K562 (cell line): ENCODE data around the gene ELAVL3. TPM values are rescaled to one million over a fixed set of nuclear protein-coding genes. Genes with fewer than 3 reads are reported as not detected.

Experiments
- ATAC-seq: fragments of 200-7000 bp; cut with Tn5 transposase; 3 replicates; pipeline ENCODE4 v1.9.1; 2020; ENCODE audit warnings: moderate library complexity
- BruUV-seq: library from RNA; stranded (reverse); fragments of 400-500 nt; replicated peaks from 2 replicates; lab custom pipeline; 2021; lab: Mats Ljungman, UMichigan
- CTCF ChIA-PET: fragments of 300-600 bp; formaldehyde crosslinking; extraction: SDS; loops from one replicate; lab custom pipeline; 2021; ENCODE audit warnings: low intra/inter-chr PET ratio; lab: Yijun Ruan, JAX
- POLR2A ChIA-PET: fragments of 300-600, 350-650 bp; sonication (Branson Sonifier 250); formaldehyde crosslinking; extraction: SDS; loops from one replicate; lab custom pipeline; 2021; ENCODE audit warnings: antibody characterized with exemption, inconsistent platforms; lab: Yijun Ruan, JAX
- DNase-seq, 4 experiments: peaks; one replicate each; pipeline versions ENCODE4 v3.0.0 to v3.0.0-alpha.2; 2011 to 2018; ENCODE audit warnings: low spot score in 3 of 4, mixed read lengths in 3 of 4; ENCODE audit errors: extremely low read depth in 1 of 4
- FAIRE-seq: peaks from 2 replicates; lab custom pipeline; 2011; peaks lifted over from hg19 to GRCh38; lab: Jason Lieb, UNC
- H2AFZ ChIP-seq: 2 replicates; pipeline ENCODE4 v1.6.0; 2011; ENCODE audit warnings: low read depth, low read length, control low read depth, inconsistent platforms
- H3K27ac ChIP-seq: fragments of 200-600 bp; 3 replicates; pipeline ENCODE4 v1.8.0; 2011; ENCODE audit warnings: low read depth, mild to moderate bottlenecking, control low read depth, inconsistent platforms, low read length, moderate library complexity, mixed read lengths; ENCODE audit errors: extremely low read depth
- H3K27me3 ChIP-seq, 2 experiments: fragments of 300-600 bp in 1 of 2; 2 replicates in 1 of 2; 3 replicates in 1 of 2; pipeline versions ENCODE4 v1.6.0 to v1.8.0; 2011; ENCODE audit warnings: inconsistent platforms in 2 of 2, low read length in 2 of 2, mild to moderate bottlenecking in 1 of 2, mixed read lengths in 1 of 2, moderate library complexity in 1 of 2; ENCODE audit not compliant: control insufficient read depth in 2 of 2, insufficient read depth in 2 of 2
- H3K36me3 ChIP-seq: fragments of 300-600 bp; 3 replicates; pipeline ENCODE4 v1.8.0; 2011; ENCODE audit warnings: mild to moderate bottlenecking, low read length, inconsistent platforms; ENCODE audit not compliant: control insufficient read depth, insufficient read depth
- H3K4me1 ChIP-seq, 2 experiments: fragments of 200-600 bp in 1 of 2; replicated peaks in 1 of 2; 2 replicates in 1 of 2; 3 replicates in 1 of 2; pipeline versions ENCODE4 v1.5.1 to v1.8.0; 2011; ENCODE audit warnings: inconsistent platforms in 2 of 2, low read length in 2 of 2, mild to moderate bottlenecking in 1 of 2, mixed read lengths in 1 of 2, moderate library complexity in 1 of 2; ENCODE audit not compliant: control insufficient read depth in 2 of 2, insufficient read depth in 2 of 2
- H3K4me2 ChIP-seq: 2 replicates; pipeline ENCODE4 v1.6.1; 2011; ENCODE audit warnings: low read length, control low read depth, inconsistent platforms, mixed read lengths; ENCODE audit not compliant: insufficient read depth
- H3K4me3 ChIP-seq: fragments of 200-600 bp; sonication (generic), shearing (Covaris generic); 2 replicates; pipeline ENCODE4 v1.5.1; 2016; ENCODE audit warnings: control low read depth, inconsistent platforms
- H3K79me2 ChIP-seq: fragments of 200-600 bp; 3 replicates; pipeline ENCODE4 v1.8.0; 2011; ENCODE audit warnings: low read length, inconsistent platforms; ENCODE audit not compliant: control insufficient read depth, insufficient read depth
- H3K9ac ChIP-seq, 2 experiments: 2 replicates each; pipeline versions ENCODE4 v1.6.0 to v1.6.1; 2011; ENCODE audit warnings: low read depth in 2 of 2, low read length in 2 of 2, control low read depth in 1 of 2, inconsistent platforms in 1 of 2, mild to moderate bottlenecking in 1 of 2, mixed read lengths in 1 of 2; ENCODE audit not compliant: insufficient read depth in 1 of 2
- H3K9me1 ChIP-seq: one replicate; pipeline ENCODE4 v1.6.0; 2011; ENCODE audit warnings: inconsistent platforms, mild to moderate bottlenecking, low read length, moderate library complexity; ENCODE audit not compliant: control insufficient read depth, insufficient read depth
- H3K9me3 ChIP-seq: replicated peaks from 2 replicates; pipeline ENCODE4 v1.5.1; 2011; ENCODE audit warnings: low read depth, low read length, inconsistent platforms; ENCODE audit not compliant: control insufficient read depth, insufficient read depth
- H4K20me1 ChIP-seq: replicated peaks from 2 replicates; pipeline ENCODE4 v1.6.1; 2011; ENCODE audit warnings: low read length, inconsistent platforms, mixed read lengths; ENCODE audit not compliant: control insufficient read depth, insufficient read depth
- CBX1 ChIP-seq: sonication (generic); IDR thresholded peaks from 2 replicates; pipeline ENCODE4 v1.6.1; 2016; ENCODE audit warnings: antibody characterized with exemption, low read depth, mild to moderate bottlenecking
- CHD2 ChIP-seq: IDR thresholded peaks from 2 replicates; pipeline ENCODE4 v1.6.1; 2011; ENCODE audit warnings: low read depth, low read length
- E2F3 ChIP-seq: fragments of 250-450 bp; sonication (Bioruptor Pico); IDR thresholded peaks from 2 replicates; pipeline ENCODE4 v1.4.0; 2020; ENCODE audit warnings: mild to moderate bottlenecking
- HMG20B ChIP-seq: fragments of 250-450 bp; sonication (Bioruptor Pico); IDR thresholded peaks from 2 replicates; pipeline ENCODE4 v1.5.0; 2021; ENCODE audit warnings: mild to moderate bottlenecking
- IRF2 ChIP-seq: sonication (generic); formaldehyde crosslinking; IDR thresholded peaks from 2 replicates; pipeline ENCODE4 v1.8.1; 2022; ENCODE audit warnings: mild to moderate bottlenecking, missing genetic modification reagents
- KLF16 ChIP-seq: IDR thresholded peaks from 2 replicates; pipeline ENCODE4 v1.6.1; 2016; ENCODE audit warnings: antibody characterized with exemption
- NUFIP1 ChIP-seq: fragments of 450-650 bp; IDR thresholded peaks from 2 replicates; pipeline ENCODE4 v1.6.1; 2018; ENCODE audit not compliant: partially characterized antibody
- PHB2 ChIP-seq: fragments of 450-650 bp; IDR thresholded peaks from 2 replicates; pipeline ENCODE4 v1.6.1; 2017; ENCODE audit warnings: low read depth
- PHTF2 ChIP-seq: fragments of 250-450 bp; sonication (Bioruptor Pico); IDR thresholded peaks from 2 replicates; pipeline ENCODE4 v1.5.0; 2021; ENCODE audit warnings: mild to moderate bottlenecking
- TARDBP ChIP-seq: fragments of 450-650 bp; IDR thresholded peaks from 2 replicates; pipeline ENCODE4 v1.6.1; 2016
- ZC3H4 ChIP-seq: sonication (generic); formaldehyde crosslinking; IDR thresholded peaks from 2 replicates; pipeline ENCODE4 v1.9.0; 2021; ENCODE audit warnings: missing genetic modification reagents, borderline replicate concordance
- WGBS: fragments of 100-300 bp; shearing (Covaris generic); methylation state at CpG from one replicate; pipeline ENCODE4 v1.1.6; 2016; ENCODE audit warnings: low coverage, mixed read lengths; ENCODE audit not compliant: insufficient coverage; ENCODE audit errors: missing lambda C conversion rate; 5-methylcytosine and 5-hydroxymethylcytosine counted together
- in situ Hi-C: fragments of 300-500 bp; cut with MboI; formaldehyde crosslinking; loops from 4 replicates; pipeline ENCODE4 v1.15.0; 2018; ENCODE audit warnings: inconsistent platforms, mixed read lengths
- intact Hi-C: fragments of 100-400 bp; cut with micrococcal nuclease; formaldehyde crosslinking; loops from 2 replicates; pipeline ENCODE4 v1.14.2; 2022
- polyA plus RNA-seq, 8 experiments: library from polyadenylated mRNA; depleted of rRNA in 4 of 8; stranded (reverse) in 5 of 8; unstranded in 3 of 8; fragments of >200 nt; fragmentation: Nextera tagmentation in 2 of 8; fragmentation: Illumina TruSeq in 1 of 8; extraction: Ambion mirVana in 2 of 8; extraction: Trizol in 1 of 8; gene quantifications; 2 replicates each; pipeline versions ENCODE4 v1.2.1 to v1.2.3, GENCODE V29; 2011 to 2014; ENCODE audit warnings: inconsistent platforms in 1 of 8, missing spikeins in 1 of 8
- total RNA-seq, 7 experiments: library from RNA; depleted of rRNA in 6 of 7; stranded (reverse); fragments of >200 nt in 6 of 7; fragmentation: Illumina TruSeq in 2 of 7; extraction: Trizol in 2 of 7; gene quantifications; 2 replicates each; pipeline versions ENCODE4 v1.2.1 to v1.2.3, GENCODE V29; 2011 to 2021; ENCODE audit warnings: low replicate concordance in 1 of 7
- TF ChIP-seq, protein P1 (sequence below): IDR thresholded peaks from 2 replicates; pipeline ENCODE4 v1.6.1; 2011; ENCODE audit warnings: borderline replicate concordance, low read depth, mild to moderate bottlenecking, moderate library complexity, low read length; ENCODE audit not compliant: insufficient read depth, poor library complexity, severe bottlenecking
- TF ChIP-seq, protein P2 (sequence below): fragments of 450-650 bp; IDR thresholded peaks from 2 replicates; pipeline ENCODE4 v1.6.1; 2016; ENCODE audit warnings: mild to moderate bottlenecking

Gene ELAVL3
- total and polyA plus RNA-seq, 9 of the 15 experiments (the other 6 are each of a cell fraction or from before 2014, with no cell fraction given), result not detected

DNA sequence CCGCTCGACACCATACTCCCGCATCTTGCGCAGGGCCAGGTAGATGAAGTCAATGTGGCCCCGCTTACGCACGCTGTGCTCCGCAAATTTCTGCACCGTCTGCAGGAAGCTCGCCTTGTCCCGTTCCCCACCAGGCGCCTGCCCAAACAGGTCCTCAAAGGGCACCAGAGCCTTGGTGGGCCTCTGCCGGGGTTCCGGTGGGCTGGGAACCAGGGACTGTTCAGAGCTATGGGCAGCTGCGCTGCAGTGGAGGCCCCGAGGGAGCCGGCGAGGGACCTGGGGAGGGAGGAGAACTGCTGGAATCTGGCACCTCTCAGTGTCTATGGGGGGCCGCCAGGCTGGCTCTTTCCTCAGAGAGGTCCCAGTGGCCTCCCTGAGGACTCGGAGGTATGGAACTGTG, 33.1 kb upstream of the ELAVL3 start (continued):
- TF ChIP-seq, protein P1, sequence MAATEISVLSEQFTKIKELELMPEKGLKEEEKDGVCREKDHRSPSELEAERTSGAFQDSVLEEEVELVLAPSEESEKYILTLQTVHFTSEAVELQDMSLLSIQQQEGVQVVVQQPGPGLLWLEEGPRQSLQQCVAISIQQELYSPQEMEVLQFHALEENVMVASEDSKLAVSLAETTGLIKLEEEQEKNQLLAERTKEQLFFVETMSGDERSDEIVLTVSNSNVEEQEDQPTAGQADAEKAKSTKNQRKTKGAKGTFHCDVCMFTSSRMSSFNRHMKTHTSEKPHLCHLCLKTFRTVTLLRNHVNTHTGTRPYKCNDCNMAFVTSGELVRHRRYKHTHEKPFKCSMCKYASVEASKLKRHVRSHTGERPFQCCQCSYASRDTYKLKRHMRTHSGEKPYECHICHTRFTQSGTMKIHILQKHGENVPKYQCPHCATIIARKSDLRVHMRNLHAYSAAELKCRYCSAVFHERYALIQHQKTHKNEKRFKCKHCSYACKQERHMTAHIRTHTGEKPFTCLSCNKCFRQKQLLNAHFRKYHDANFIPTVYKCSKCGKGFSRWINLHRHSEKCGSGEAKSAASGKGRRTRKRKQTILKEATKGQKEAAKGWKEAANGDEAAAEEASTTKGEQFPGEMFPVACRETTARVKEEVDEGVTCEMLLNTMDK, result no peak
- TF ChIP-seq HMG20B, result no peak

- ChIA-PET POLR2A (no interaction called here), CTCF (no interaction called here)
- no peak for FAIRE-seq
These were observed 29.6 kb upstream of the ELAVL3 start for GRCh38 chr19:11510444-11510843.

More at GRCh38 chr19:11510444-11510843, 29.6 kb upstream of the ELAVL3 start:
- DNase-seq (no peak), ATAC-seq (no peak)
- Histone ChIP-seq H3K9me1 (no peaks in the 10 kb centered on the region), H3K79me2 (no peaks in the 10 kb centered on the region), H2AFZ (no peak overlapping the region), H3K4me1 (peaks cover 3 to 28% of the 10 kb centered on the region in 2 experiments; a peak in 4 of 5 replicates), H3K36me3 (peaks cover 38% of the 10 kb centered on the region; the same call in 2 of the 3 replicates), H3K9me3 (no peaks in the 10 kb centered on the region), H3K4me3 (no peak overlapping the region), H4K20me1 (no peaks in the 10 kb centered on the region), H3K9ac (no peak overlapping the region), H3K27ac (no peak overlapping the region), H3K27me3 (no peaks in the 10 kb centered on the region), H3K4me2 (no peak overlapping the region)
- intact Hi-C loops, result no loop called here
- in situ Hi-C loops, result no loop called here
- no TSS peak for BruUV-seq
- no peak for TF ChIP-seq IRF2 (CRISPR knock-in tag)
- no peak for TF ChIP-seq CHD2
- TF ChIP-seq CBX1, result no peak
- no peak for TF ChIP-seq NUFIP1
- TF ChIP-seq KLF16, result no peak
- no peak for TF ChIP-seq PHTF2 (CRISPR knock-in tag)
- no peak for TF ChIP-seq E2F3 (CRISPR knock-in tag)
- TF ChIP-seq ZC3H4 (CRISPR knock-in tag), result no peak
- TF ChIP-seq TARDBP, result no peak
- TF ChIP-seq, protein P2, sequence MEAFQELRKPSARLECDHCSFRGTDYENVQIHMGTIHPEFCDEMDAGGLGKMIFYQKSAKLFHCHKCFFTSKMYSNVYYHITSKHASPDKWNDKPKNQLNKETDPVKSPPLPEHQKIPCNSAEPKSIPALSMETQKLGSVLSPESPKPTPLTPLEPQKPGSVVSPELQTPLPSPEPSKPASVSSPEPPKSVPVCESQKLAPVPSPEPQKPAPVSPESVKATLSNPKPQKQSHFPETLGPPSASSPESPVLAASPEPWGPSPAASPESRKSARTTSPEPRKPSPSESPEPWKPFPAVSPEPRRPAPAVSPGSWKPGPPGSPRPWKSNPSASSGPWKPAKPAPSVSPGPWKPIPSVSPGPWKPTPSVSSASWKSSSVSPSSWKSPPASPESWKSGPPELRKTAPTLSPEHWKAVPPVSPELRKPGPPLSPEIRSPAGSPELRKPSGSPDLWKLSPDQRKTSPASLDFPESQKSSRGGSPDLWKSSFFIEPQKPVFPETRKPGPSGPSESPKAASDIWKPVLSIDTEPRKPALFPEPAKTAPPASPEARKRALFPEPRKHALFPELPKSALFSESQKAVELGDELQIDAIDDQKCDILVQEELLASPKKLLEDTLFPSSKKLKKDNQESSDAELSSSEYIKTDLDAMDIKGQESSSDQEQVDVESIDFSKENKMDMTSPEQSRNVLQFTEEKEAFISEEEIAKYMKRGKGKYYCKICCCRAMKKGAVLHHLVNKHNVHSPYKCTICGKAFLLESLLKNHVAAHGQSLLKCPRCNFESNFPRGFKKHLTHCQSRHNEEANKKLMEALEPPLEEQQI, result no peak
- no peak for TF ChIP-seq PHB2
- 78% methylated on average over 7 of the region's 8 CpGs for WGBS
